ENCODE measurements around the gene PRKCA.

PRKCA gene

GRCh38 chr17:66835476-66835875, 533.1 kb downstream of the PRKCA start:
- no peak overlapping the region for H3K27ac ChIP-seq (ENCODE audit: low read depth, low read length)
- H3K9me3 ChIP-seq (ENCODE audit: insufficient read depth, low read depth, low read length): no peaks in the 10 kb centered on the region
- no peaks in the 10 kb centered on the region for H3K36me3 ChIP-seq (ENCODE audit: control insufficient read depth in 1 of 2, insufficient read depth in 2 of 2, low read length in 2 of 2)
- no peaks in the 10 kb centered on the region for H3K4me1 ChIP-seq (ENCODE audit: control insufficient read depth in 1 of 2, insufficient read depth in 2 of 2, low read length in 2 of 2)
- H3K18ac ChIP-seq (ENCODE audit: low read length): no peak overlapping the region
- H3K9ac ChIP-seq (ENCODE audit: low read length): no peak overlapping the region
- no peak overlapping the region for H3K23ac ChIP-seq (ENCODE audit: low read length)
- H2BK12ac ChIP-seq (ENCODE audit: low read length): no peak overlapping the region
- H2AK5ac ChIP-seq (ENCODE audit: low read length): no peak overlapping the region
- no peaks in the 10 kb centered on the region for H3K79me1 ChIP-seq (ENCODE audit: low read length)
- H2BK5ac ChIP-seq (ENCODE audit: low read depth, low read length, poor library complexity): no peak overlapping the region
- no peak overlapping the region for H3K4ac ChIP-seq (ENCODE audit: low read depth, low read length)
- H3K4me3 ChIP-seq (ENCODE audit: low read depth, low read length): no peak overlapping the region
- H3K79me2 ChIP-seq (ENCODE audit: control insufficient read depth, insufficient read depth, low read length, poor library complexity): no peaks in the 10 kb centered on the region
- WGBS (ENCODE audit: extremely low coverage, insufficient coverage, insufficient read length): no CpG with 5 or more reads among the region's 16 CpGs
- no peak overlapping the region for H4K8ac ChIP-seq (ENCODE audit: low read depth, low read length)
- peaks cover 11% of the 10 kb centered on the region for H3K27me3 ChIP-seq (ENCODE audit: insufficient read depth, low read length)
- H4K91ac ChIP-seq (ENCODE audit: low read depth, low read length): no peak overlapping the region
- H4K12ac ChIP-seq (ENCODE audit: low read depth, low read length): no peak overlapping the region
- H2BK120ac ChIP-seq (ENCODE audit: insufficient read depth, low read length, poor library complexity): no peak overlapping the region
- H2AFZ ChIP-seq (ENCODE audit: insufficient read depth, low read length, poor library complexity): no peak overlapping the region
- no peak for DNase-seq
- no peak overlapping the region for H3K14ac ChIP-seq (ENCODE audit: low read length)
- H3K4me2 ChIP-seq (ENCODE audit: low read length): no peak overlapping the region

DNA sequence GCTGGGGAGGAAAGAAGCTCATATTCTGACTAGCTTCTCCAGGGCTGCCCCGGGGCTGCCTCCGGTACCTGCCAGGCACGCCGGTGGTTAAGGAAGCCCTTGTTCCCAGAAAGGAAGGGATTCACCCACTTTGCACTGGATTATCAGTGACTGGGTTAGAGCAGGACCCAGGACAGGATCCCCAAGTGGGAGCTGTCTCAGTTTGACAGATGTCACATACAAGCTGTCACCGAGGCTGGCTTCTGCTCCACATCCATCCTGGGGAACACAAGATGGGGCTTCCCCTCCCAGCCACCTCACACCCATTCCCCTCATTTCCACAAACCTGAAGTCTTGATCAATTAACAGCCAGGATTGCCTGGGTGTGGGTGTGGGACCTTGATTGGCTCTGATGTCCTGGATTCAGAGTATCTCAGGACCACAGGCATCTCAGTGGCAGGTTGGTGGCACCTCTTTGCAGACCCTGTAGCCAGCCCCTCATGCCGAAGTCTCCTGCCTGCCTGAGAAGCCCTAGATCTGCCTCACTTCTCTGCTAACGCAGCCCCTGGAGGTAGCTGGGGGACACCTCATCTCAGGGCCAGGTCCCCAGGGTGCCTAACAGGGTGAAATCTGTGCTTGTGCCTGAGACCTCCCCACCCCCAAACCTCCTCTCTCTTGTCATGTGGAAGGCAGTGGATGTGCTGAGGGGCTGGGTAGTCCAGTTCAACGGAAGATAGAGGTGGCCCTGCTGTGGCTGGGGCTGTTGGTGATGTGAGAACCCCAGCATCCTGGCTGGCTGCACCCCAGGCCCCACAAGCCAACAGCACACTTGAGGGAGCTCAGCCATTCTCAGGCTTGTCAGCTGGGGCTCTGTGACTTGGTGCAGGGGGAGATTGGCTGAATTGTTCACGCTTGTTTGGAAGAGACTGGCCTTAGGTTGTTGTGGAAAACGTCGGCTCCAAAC, 533.9 kb downstream of the PRKCA start:
- Histone ChIP-seq H2BK12ac (ENCODE audit: low read length) (no peak overlapping the region), H2BK5ac (ENCODE audit: low read depth, low read length, poor library complexity) (no peak overlapping the region), H3K36me3 (ENCODE audit: control insufficient read depth in 1 of 2, insufficient read depth in 2 of 2, low read length in 2 of 2) (no peaks in the 10 kb centered on the region), H3K79me2 (ENCODE audit: control insufficient read depth, insufficient read depth, low read length, poor library complexity) (no peaks in the 10 kb centered on the region), H3K9me3 (ENCODE audit: insufficient read depth, low read depth, low read length) (no peaks in the 10 kb centered on the region), H3K23ac (ENCODE audit: low read length) (no peak overlapping the region), H4K8ac (ENCODE audit: low read depth, low read length) (no peak overlapping the region), H3K4ac (ENCODE audit: low read depth, low read length) (no peak overlapping the region), H4K12ac (ENCODE audit: low read depth, low read length) (no peak overlapping the region), H4K91ac (ENCODE audit: low read depth, low read length) (no peak overlapping the region), H3K9ac (ENCODE audit: low read length) (no peak overlapping the region), H3K4me3 (ENCODE audit: low read depth, low read length) (no peak overlapping the region), H3K27ac (ENCODE audit: low read depth, low read length) (no peak overlapping the region), H3K27me3 (ENCODE audit: insufficient read depth, low read length) (peaks cover 11% of the 10 kb centered on the region), H3K79me1 (ENCODE audit: low read length) (no peaks in the 10 kb centered on the region), H2AFZ (ENCODE audit: insufficient read depth, low read length, poor library complexity) (no peak overlapping the region), H2BK120ac (ENCODE audit: insufficient read depth, low read length, poor library complexity) (no peak overlapping the region), H3K4me2 (ENCODE audit: low read length) (no peak overlapping the region), H3K18ac (ENCODE audit: low read length) (no peak overlapping the region), H3K14ac (ENCODE audit: low read length) (no peak overlapping the region), H2AK5ac (ENCODE audit: low read length) (no peak overlapping the region), H3K4me1 (ENCODE audit: control insufficient read depth in 1 of 2, insufficient read depth in 2 of 2, low read length in 2 of 2) (no peaks in the 10 kb centered on the region)
- no CpG with 5 or more reads among the region's 11 CpGs for WGBS (ENCODE audit: extremely low coverage, insufficient coverage, insufficient read length)
- no peak for DNase-seq

GRCh38 chr17:66837226-66837625, 534.8 kb downstream of the PRKCA start:
- no CpG with 5 or more reads among the region's 1 CpG for WGBS (ENCODE audit: extremely low coverage, insufficient coverage, insufficient read length)

DNA sequence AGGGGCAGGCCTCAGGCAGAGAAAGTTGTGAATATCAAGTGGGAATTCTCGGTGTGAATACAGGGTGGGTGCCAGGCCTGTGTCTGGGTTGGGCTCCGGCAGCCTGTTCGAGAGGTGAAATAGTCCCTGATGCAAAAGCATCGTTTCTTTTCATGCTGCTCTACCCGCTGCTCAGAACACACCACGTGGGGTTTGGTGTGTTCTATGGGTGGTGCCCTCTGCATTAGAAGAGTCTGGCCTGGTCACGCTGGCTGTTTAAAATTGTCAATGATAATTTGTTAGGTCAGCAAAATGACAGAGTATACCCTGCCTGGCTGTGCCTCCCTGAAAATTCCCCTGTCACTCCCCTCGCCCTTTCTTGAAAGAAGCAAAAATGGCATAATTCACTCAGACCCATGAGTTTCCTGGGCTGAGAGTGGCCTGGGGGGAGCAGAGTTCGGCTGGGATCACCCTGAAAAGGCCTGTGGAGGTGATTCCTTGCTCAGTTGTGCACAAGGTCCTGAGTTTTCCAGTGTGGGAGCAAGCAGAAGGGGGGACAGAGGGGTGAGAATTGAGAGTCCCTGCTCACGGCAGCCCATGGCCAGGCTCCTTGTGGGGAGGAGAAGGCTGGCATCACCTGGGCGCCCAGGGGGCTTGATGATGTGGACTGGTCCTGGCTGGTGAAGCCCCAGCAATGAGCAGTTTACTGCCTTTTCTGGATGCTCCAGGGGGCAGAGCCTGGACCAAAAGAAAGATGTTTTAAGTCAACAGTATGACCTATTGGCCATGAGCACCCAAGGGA, 535.7 kb downstream of the PRKCA start:
- no peak overlapping the region for H4K91ac ChIP-seq (ENCODE audit: low read depth, low read length)
- H3K4me3 ChIP-seq (ENCODE audit: low read depth, low read length): no peak overlapping the region
- no CpG with 5 or more reads among the region's 11 CpGs for WGBS (ENCODE audit: extremely low coverage, insufficient coverage, insufficient read length)
- H2AK5ac ChIP-seq (ENCODE audit: low read length): no peak overlapping the region
- H4K8ac ChIP-seq (ENCODE audit: low read depth, low read length): no peak overlapping the region
- no peak overlapping the region for H2BK5ac ChIP-seq (ENCODE audit: low read depth, low read length, poor library complexity)
- H3K27ac ChIP-seq (ENCODE audit: low read depth, low read length): no peak overlapping the region
- H3K9ac ChIP-seq (ENCODE audit: low read length): no peak overlapping the region
- H3K79me2 ChIP-seq (ENCODE audit: control insufficient read depth, insufficient read depth, low read length, poor library complexity): no peaks in the 10 kb centered on the region
- no peaks in the 10 kb centered on the region for H3K79me1 ChIP-seq (ENCODE audit: low read length)
- H3K4me2 ChIP-seq (ENCODE audit: low read length): no peak overlapping the region
- H3K14ac ChIP-seq (ENCODE audit: low read length): no peak overlapping the region
- no peak overlapping the region for H2AFZ ChIP-seq (ENCODE audit: insufficient read depth, low read length, poor library complexity)
- no peak overlapping the region for H2BK12ac ChIP-seq (ENCODE audit: low read length)
- H3K4me1 ChIP-seq (ENCODE audit: control insufficient read depth in 1 of 2, insufficient read depth in 2 of 2, low read length in 2 of 2): no peaks in the 10 kb centered on the region
- no peak overlapping the region for H3K4ac ChIP-seq (ENCODE audit: low read depth, low read length)
- no peak overlapping the region for H4K12ac ChIP-seq (ENCODE audit: low read depth, low read length)
- no peak overlapping the region for H2BK120ac ChIP-seq (ENCODE audit: insufficient read depth, low read length, poor library complexity)
- no peak overlapping the region for H3K23ac ChIP-seq (ENCODE audit: low read length)
- DNase-seq: no peak
- H3K27me3 ChIP-seq (ENCODE audit: insufficient read depth, low read length): peaks cover 11% of the 10 kb centered on the region
- no peaks in the 10 kb centered on the region for H3K9me3 ChIP-seq (ENCODE audit: insufficient read depth, low read depth, low read length)
- no peaks in the 10 kb centered on the region for H3K36me3 ChIP-seq (ENCODE audit: control insufficient read depth in 1 of 2, insufficient read depth in 2 of 2, low read length in 2 of 2)
- no peak overlapping the region for H3K18ac ChIP-seq (ENCODE audit: low read length)

More at GRCh38 chr17:66837226-66837625, 534.8 kb downstream of the PRKCA start:
- Histone ChIP-seq H4K12ac (ENCODE audit: low read depth, low read length) (no peak overlapping the region), H2AFZ (ENCODE audit: insufficient read depth, low read length, poor library complexity) (no peak overlapping the region), H3K4me2 (ENCODE audit: low read length) (no peak overlapping the region), H2BK12ac (ENCODE audit: low read length) (no peak overlapping the region), H3K79me2 (ENCODE audit: control insufficient read depth, insufficient read depth, low read length, poor library complexity) (no peaks in the 10 kb centered on the region), H2BK5ac (ENCODE audit: low read depth, low read length, poor library complexity) (no peak overlapping the region), H3K27ac (ENCODE audit: low read depth, low read length) (no peak overlapping the region), H3K18ac (ENCODE audit: low read length) (no peak overlapping the region), H3K79me1 (ENCODE audit: low read length) (no peaks in the 10 kb centered on the region), H3K4me1 (ENCODE audit: control insufficient read depth in 1 of 2, insufficient read depth in 2 of 2, low read length in 2 of 2) (no peaks in the 10 kb centered on the region), H2BK120ac (ENCODE audit: insufficient read depth, low read length, poor library complexity) (no peak overlapping the region), H3K14ac (ENCODE audit: low read length) (no peak overlapping the region), H2AK5ac (ENCODE audit: low read length) (no peak overlapping the region), H3K27me3 (ENCODE audit: insufficient read depth, low read length) (peaks cover 11% of the 10 kb centered on the region), H3K9me3 (ENCODE audit: insufficient read depth, low read depth, low read length) (no peaks in the 10 kb centered on the region), H4K8ac (ENCODE audit: low read depth, low read length) (no peak overlapping the region), H3K4me3 (ENCODE audit: low read depth, low read length) (no peak overlapping the region), H3K23ac (ENCODE audit: low read length) (no peak overlapping the region), H4K91ac (ENCODE audit: low read depth, low read length) (no peak overlapping the region), H3K4ac (ENCODE audit: low read depth, low read length) (no peak overlapping the region), H3K36me3 (ENCODE audit: control insufficient read depth in 1 of 2, insufficient read depth in 2 of 2, low read length in 2 of 2) (no peaks in the 10 kb centered on the region), H3K9ac (ENCODE audit: low read length) (no peak overlapping the region)
- no peak for DNase-seq

Data from trophoblast cell (in vitro differentiated cells and primary cell).